ENCODE data around the gene SLIT3.

DNA sequence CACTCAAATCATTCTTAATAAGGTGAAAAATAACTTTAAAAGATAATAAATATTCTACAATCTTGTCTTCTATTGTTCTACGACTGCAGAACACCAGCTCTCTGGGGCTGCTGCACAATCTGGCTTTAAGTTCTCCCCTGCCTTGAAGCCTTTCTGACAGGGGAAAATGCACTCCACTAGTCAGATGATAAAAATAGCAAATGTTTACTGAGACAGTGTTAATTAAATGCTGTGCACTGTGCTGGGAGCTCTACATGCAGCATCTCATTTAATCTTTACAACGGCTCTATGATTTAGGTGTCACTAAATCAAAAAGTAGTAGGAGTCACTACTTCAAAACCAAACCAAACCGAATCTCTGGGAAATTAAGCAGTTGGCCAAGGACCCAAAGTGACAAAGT lies 132.7 kb downstream of the SLIT3 start:
- TF ChIP-seq, protein P1, sequence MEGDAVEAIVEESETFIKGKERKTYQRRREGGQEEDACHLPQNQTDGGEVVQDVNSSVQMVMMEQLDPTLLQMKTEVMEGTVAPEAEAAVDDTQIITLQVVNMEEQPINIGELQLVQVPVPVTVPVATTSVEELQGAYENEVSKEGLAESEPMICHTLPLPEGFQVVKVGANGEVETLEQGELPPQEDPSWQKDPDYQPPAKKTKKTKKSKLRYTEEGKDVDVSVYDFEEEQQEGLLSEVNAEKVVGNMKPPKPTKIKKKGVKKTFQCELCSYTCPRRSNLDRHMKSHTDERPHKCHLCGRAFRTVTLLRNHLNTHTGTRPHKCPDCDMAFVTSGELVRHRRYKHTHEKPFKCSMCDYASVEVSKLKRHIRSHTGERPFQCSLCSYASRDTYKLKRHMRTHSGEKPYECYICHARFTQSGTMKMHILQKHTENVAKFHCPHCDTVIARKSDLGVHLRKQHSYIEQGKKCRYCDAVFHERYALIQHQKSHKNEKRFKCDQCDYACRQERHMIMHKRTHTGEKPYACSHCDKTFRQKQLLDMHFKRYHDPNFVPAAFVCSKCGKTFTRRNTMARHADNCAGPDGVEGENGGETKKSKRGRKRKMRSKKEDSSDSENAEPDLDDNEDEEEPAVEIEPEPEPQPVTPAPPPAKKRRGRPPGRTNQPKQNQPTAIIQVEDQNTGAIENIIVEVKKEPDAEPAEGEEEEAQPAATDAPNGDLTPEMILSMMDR (IDR thresholded peaks at IDR 0.05), result no peak
- TF ChIP-seq EZH2phosphoT487 (IDR thresholded peaks at IDR 0.05), result no peak
